Skeletal muscle satellite cell (primary cell): ENCODE results near the gene RAB3GAP1. TPM values are rescaled to one million over a fixed set of nuclear protein-coding genes. Genes with fewer than 3 reads are reported as not detected.

Experiments
- H3K27me3 ChIP-seq: 2 replicates; pipeline ENCODE4 v1.7.0; 2013; ENCODE audit warnings: low read length; ENCODE audit not compliant: control insufficient read depth, insufficient read depth
- H3K36me3 ChIP-seq: 2 replicates; pipeline ENCODE4 v1.7.0; 2013; ENCODE audit warnings: mild to moderate bottlenecking, control low read depth, low read length; ENCODE audit not compliant: insufficient read depth
- H3K4me1 ChIP-seq: 2 replicates; pipeline ENCODE4 v1.7.0; 2013; ENCODE audit warnings: low read length; ENCODE audit not compliant: control insufficient read depth, insufficient read depth
- H3K4me2 ChIP-seq: 2 replicates; pipeline ENCODE4 v1.7.0; 2013; ENCODE audit warnings: mild to moderate bottlenecking, low read length
- H3K4me3 ChIP-seq: 2 replicates; pipeline ENCODE4 v1.7.0; 2013; ENCODE audit warnings: low read length
- H3K9ac ChIP-seq: 2 replicates; pipeline ENCODE4 v1.7.0; 2013; ENCODE audit warnings: mild to moderate bottlenecking, low read depth, low read length, moderate library complexity
- H3K9me3 ChIP-seq: replicated peaks from 2 replicates; pipeline ENCODE4 v1.7.0; 2013; ENCODE audit warnings: mild to moderate bottlenecking, control low read depth, low read length
- total RNA-seq: library from RNA; depleted of rRNA; stranded (reverse); fragments of >200 nt; gene quantifications from 2 replicates; pipeline ENCODE4 v1.2.3, GENCODE V29; 2012; rRNA removed

Gene RAB3GAP1
- 48.3 and 56.3 TPM in 2 replicates for total RNA-seq

DNA sequence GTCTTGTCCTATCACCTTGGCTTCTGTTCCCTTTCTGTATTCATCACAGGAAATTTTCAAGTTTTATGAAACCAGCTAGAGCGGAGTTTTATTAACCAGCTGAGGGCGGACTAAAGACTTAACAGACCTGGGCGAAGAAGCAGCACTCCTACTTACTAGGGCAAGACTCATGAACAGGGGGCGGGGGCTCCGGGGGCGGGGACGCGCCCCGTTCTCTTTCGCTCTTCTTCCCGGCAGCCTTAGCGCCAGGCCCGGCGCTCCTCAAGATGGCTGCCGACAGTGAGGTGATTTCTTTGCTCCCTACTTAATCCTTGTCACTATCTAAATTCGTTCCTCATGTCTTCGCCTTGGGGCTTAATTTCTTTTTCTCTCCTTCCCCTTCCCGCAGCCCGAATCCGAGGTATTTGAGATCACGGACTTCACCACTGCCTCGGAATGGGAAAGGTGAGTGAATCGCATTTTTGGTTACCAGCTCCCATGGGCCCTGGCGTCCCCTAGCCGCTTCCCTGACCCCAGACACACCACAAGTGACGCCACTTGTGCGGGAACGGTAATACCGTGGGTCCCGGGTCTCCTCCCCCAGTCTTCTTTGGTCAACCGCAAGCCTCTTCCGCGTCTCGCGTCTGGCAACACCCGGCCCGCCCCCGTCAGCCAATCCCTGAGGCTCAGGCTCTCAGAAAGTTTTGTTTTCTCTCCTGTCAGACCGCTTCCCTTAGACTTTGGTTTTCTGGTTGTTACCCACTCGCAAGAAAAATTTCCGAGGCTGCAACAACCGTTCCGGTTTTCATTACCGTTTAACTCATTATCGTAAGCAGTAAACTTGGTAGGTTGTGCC is at the start of gene RAB3GAP1:
Gene RAB3GAP1, plus strand, starts transcription at position 251 of the 835 bp plus-strand sequence. Its CDS starts 16 bp downstream, at position 267.
- H3K27me3 ChIP-seq, result peaks cover 11% of the 10 kb centered on the region
- peaks cover 9% of the 10 kb centered on the region for H3K36me3 ChIP-seq
- H3K9ac ChIP-seq, result peak within 1 kb of the TSS; percentile 100
- peak within 1 kb of the TSS; percentile 95 for H3K4me2 ChIP-seq
- peaks cover 30% of the 10 kb centered on the region for H3K4me1 ChIP-seq
- peak within 1 kb of the TSS; percentile 100 for H3K4me3 ChIP-seq
- no peaks in the 10 kb centered on the region for H3K9me3 ChIP-seq

DNA sequence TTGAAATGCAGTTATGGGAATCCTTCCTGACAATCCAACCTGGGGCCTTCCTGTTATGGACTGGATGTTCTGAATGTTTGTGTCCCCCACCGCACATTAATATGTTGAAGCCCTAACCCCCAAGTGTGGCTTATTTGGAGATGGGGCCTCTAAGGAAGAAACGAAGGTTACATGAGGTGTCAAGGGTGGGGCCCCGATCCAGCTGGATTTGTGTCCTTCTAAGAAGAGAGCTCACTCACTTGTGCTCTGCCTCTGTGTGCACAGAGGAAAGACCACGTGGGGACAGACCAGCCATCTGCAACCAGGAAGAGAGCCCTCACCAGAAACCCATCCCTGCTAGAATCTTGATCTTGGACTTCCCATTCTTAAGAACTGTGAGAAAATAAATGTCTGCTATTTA is 49.3 kb upstream of the RAB3GAP1 start:
- H3K4me1 ChIP-seq, result no peaks in the 10 kb centered on the region
- H3K9ac ChIP-seq, result no peak overlapping the region
- H3K4me3 ChIP-seq, result no peak overlapping the region
- no peak overlapping the region for H3K4me2 ChIP-seq
- H3K9me3 ChIP-seq, result no peaks in the 10 kb centered on the region
- no peaks in the 10 kb centered on the region for H3K36me3 ChIP-seq
- peaks cover 39% of the 10 kb centered on the region for H3K27me3 ChIP-seq

DNA sequence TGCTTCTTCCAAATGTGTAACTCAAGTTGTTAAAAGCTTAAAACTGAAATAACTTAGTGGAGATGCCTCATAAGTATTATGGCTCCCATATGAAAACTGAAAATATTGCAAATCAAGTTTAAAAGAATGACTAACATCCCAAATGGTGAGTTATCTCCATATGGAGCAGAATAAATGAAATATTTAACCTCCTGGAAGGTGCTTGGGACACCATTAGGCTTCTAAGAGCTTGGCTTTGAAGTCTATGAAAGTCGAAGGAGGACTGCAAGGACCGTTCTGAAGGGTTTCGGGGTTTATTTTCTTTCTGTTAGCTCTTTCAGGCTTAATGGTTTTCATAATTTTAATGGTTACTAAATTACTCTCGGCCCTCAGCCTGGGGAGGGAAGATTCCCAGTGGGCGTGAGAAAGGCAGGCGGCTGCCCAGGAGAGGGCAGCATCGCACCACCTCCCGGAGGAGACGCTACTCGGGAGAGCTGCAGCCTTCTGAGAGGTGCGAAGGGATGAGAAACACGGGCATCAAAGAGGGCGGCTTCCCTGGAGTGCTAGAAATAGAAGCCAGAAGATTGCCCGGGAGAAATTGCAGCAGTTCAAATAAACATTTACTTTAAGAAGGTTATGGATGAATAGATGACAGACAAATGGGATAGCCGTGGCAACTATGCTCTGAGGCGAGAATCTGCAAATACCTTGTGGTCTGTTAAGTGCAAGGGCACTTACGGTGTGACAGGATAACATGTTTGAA is 47.9 kb upstream of the RAB3GAP1 start:
- no peak overlapping the region for H3K4me3 ChIP-seq
- no peaks in the 10 kb centered on the region for H3K36me3 ChIP-seq
- H3K9ac ChIP-seq, result no peak overlapping the region
- no peaks in the 10 kb centered on the region for H3K4me1 ChIP-seq
- peak overlapping the region; percentile 54 for H3K4me2 ChIP-seq
- H3K9me3 ChIP-seq, result no peaks in the 10 kb centered on the region
- peaks cover 32% of the 10 kb centered on the region for H3K27me3 ChIP-seq

DNA sequence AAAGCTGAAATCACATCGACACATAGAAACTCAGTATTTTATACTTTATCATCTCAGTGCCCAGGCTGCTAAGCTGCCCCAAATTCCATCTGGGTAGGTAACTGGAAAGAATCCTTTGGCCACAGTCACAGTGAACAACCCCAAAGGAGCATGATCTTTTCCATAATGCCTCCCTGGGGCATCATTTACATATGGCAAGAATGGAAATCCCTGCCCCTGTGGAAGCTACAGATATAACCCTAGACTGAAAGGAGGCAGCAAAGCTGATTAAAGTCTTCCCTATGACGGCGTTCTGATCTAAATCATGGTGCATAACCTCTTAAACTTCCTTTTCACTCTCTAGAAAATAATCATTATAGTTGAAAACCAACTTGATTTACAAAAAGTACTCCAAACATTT is 46.3 kb upstream of the RAB3GAP1 start:
- H3K4me1 ChIP-seq, result no peaks in the 10 kb centered on the region
- peaks cover 24% of the 10 kb centered on the region for H3K27me3 ChIP-seq
- H3K4me2 ChIP-seq, result no peak overlapping the region
- H3K4me3 ChIP-seq, result no peak overlapping the region
- H3K9ac ChIP-seq, result no peak overlapping the region
- H3K36me3 ChIP-seq, result no peaks in the 10 kb centered on the region
- H3K9me3 ChIP-seq, result no peaks in the 10 kb centered on the region

DNA sequence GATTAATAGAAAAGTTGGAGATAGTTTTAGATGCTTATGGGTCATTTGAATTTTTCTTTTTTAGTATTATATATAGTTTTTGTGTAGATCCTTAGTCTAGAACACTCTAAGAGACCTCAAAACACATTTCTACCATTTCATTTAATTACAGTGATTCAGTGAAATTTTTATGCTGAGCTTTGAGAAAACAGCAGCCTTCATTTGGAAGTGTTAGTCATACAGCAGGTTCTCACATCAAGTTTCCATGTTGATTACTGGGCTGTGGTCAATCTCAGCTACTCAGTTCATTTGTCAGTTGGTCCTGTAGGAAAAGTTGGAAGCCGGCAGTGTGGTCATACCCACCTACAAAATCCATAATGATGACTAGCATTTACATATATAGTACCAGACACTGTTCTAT is 42.8 kb upstream of the RAB3GAP1 start:
- Histone ChIP-seq H3K4me1 (no peaks in the 10 kb centered on the region), H3K9ac (no peak overlapping the region), H3K4me2 (no peak overlapping the region), H3K4me3 (no peak overlapping the region), H3K27me3 (peaks cover 18% of the 10 kb centered on the region), H3K9me3 (no peaks in the 10 kb centered on the region), H3K36me3 (no peaks in the 10 kb centered on the region)

DNA sequence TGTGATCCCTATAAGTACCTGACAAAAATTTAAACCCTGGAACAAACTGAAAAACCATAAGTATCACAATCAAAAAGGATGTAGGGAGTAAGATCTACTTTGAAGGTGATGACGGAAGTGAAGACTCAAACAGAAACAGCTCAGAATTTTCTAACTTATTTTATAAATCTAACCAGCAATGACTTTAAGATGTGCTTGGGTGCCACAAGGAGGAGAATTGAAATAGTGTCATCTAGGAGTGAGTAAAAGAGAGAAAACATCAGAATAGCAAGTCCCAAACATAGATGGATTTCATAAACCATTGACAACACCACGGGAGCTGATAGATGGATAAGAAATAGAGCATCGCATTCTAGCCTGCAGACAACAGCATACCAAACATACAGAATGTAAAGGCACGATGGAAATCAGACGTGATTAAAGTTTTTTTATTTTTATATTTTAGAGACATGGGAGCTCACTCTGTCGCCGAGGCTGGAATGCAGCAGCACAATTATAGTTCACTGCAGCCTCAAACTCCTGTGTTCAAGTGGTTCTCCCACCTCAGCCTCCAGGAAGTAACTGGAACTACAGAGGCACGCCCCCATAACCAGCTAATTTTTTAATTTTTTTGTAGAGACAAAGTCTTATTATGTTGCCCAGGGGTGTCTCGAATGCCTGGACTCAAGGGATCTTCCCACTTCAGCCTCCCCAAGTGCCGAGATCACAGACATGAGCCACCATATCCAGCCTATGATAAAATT is 41.7 kb upstream of the RAB3GAP1 start:
- Histone ChIP-seq H3K4me3 (no peak overlapping the region), H3K9ac (no peak overlapping the region)

DNA sequence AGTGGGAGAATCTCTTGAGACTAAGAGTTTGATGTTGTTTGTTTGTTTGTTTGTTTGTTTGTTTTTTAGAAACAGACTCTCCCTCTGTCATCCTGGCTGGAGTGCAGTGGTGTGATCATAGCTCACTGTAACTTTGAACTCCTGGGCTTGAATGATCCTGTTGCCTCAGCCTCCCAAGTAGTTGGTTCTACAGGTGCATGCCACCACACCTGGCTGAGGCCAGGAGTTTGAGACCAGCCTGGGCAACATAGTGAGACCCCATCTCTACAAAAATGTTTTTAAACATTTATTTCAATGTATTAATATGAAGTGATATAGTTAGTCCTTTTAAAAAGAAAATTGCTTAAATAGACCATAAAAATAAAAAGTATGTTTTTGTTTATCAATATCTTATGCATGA is 40.5 kb upstream of the RAB3GAP1 start:
- no peak overlapping the region for H3K4me2 ChIP-seq
- no peak overlapping the region for H3K9ac ChIP-seq
- no peaks in the 10 kb centered on the region for H3K36me3 ChIP-seq
- H3K4me3 ChIP-seq, result no peak overlapping the region
- H3K27me3 ChIP-seq, result no peaks in the 10 kb centered on the region
- no peaks in the 10 kb centered on the region for H3K4me1 ChIP-seq
- no peaks in the 10 kb centered on the region for H3K9me3 ChIP-seq

More for the DNA sequence above, 41.7 kb upstream of the RAB3GAP1 start:
- Histone ChIP-seq H3K4me2 (no peak overlapping the region), H3K9me3 (no peaks in the 10 kb centered on the region), H3K27me3 (peaks cover 8% of the 10 kb centered on the region), H3K4me1 (no peaks in the 10 kb centered on the region), H3K36me3 (no peaks in the 10 kb centered on the region)

DNA sequence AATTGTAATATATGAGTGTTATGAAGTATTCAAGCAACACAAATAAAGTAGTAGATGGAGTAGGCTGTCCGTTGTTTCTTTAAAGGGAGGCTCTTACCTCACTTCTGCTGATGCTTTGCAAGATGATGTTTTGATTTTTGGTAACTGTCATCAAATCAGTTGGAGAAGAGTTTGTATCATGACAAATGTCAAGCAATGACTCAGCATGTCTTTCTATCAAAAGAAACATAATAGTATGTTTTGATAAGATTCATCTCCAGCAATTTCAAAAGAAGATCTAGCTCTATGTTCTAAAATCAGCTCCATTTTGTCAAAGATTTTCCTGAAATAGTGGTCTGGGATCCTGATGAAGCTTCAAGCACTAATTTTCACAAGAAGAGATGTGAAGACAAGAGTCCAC is 30.5 kb upstream of the RAB3GAP1 start:
- H3K4me2 ChIP-seq, result no peak overlapping the region
- no peaks in the 10 kb centered on the region for H3K4me1 ChIP-seq

DNA sequence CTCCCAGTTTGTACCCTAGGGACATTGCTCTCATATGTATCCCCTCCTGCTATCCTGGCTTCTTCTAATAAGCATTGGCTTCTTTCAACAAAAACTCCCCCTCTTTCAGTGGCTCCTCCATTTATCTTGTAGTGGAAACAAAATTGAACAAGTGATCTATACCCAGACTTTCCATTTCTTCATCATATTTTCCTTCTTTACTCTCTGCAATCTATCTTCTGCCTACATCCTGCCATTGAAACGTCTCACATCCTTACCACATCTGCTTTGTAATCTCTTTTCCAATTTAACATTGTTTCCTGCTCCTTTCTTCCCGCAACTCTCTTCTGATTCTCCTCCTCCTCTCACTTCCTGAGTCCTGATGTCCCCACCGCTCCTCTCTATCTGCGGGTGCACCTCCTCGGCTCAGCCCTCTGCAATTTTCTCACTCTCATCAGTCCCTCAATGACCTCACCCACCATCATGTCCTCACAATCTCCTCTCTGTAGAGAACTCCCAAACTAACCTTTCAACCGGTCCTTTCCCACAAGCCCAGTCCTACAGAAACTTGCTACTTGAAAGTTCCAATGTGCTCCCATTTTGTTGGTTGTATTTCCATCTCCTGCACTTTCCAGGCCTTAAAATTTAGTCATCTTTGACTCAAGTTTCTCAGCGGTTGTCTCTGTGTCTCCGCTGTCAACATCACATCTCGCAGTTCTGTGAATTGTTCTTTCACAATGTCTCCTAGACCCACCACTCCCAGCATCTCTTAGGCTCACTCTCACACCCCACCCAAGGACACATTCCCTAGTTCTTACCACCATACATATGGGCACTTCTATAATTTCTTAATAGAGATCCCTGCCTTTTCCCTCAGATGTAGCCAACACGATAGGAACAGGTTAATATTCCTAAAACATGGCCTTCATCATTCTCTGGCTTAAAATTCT is 28.9 kb upstream of the RAB3GAP1 start:
- H3K27me3 ChIP-seq, result peaks cover 9% of the 10 kb centered on the region
- H3K4me1 ChIP-seq, result no peaks in the 10 kb centered on the region
- no peaks in the 10 kb centered on the region for H3K36me3 ChIP-seq
- no peak overlapping the region for H3K4me2 ChIP-seq
- no peak overlapping the region for H3K4me3 ChIP-seq
- no peaks in the 10 kb centered on the region for H3K9me3 ChIP-seq
- no peak overlapping the region for H3K9ac ChIP-seq

More for the DNA sequence above, 30.5 kb upstream of the RAB3GAP1 start:
- no peak overlapping the region for H3K9ac ChIP-seq
- no peaks in the 10 kb centered on the region for H3K36me3 ChIP-seq
- peaks cover 11% of the 10 kb centered on the region for H3K27me3 ChIP-seq
- no peaks in the 10 kb centered on the region for H3K9me3 ChIP-seq
- no peak overlapping the region for H3K4me3 ChIP-seq

DNA sequence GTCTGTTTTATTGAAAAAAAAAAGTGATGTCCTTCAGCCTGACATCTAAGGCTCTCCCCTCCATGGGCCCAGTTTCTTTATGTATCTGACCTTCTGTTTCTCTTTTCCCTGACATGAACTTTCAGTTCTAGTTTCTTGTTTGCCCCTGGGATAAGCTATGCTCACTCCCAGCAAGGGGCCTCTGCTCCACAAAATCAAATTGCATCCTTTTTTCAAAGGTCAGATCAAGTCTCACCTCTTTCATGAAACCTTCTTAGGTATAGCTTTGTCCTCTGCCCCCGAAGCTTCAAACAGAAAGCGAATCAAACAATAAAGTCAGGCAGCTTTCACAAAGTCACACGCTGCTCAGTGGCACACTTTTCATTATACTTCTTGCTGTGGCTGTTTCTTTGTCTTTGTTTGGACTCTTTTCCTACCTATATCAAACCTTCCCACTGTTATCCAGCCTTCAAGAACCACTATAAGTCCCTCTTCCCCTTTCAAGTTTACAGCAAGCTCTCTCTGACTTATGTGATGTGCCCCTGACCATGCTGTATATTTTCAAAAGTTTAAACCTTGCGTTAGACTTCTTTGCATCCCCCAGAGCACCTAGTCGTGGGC is 28.1 kb upstream of the RAB3GAP1 start:
- Histone ChIP-seq H3K9ac (no peak overlapping the region), H3K4me3 (no peak overlapping the region), H3K36me3 (no peaks in the 10 kb centered on the region), H3K9me3 (no peaks in the 10 kb centered on the region), H3K27me3 (peaks cover 9% of the 10 kb centered on the region), H3K4me2 (no peak overlapping the region), H3K4me1 (no peaks in the 10 kb centered on the region)
